NCI-H2107 (cell line): ENCODE data around the gene ADAMTS18.
"Not testable (repeated sequence)": the region's sequence is repeated elsewhere in the genome, so short reads cannot be mapped to it uniquely, and the experiment has no call there.

ENCODE experiments used
- DNase-seq: peaks from one replicate; lab custom pipeline; 2025; lab: John Stamatoyannopoulos, UW

Gene ADAMTS18

GRCh38 chr16:77285676-77286075 lies 149.2 kb downstream of the ADAMTS18 start:
- DNase-seq = no peak

GRCh38 chr16:77282345-77282744 lies 152.5 kb downstream of the ADAMTS18 start:
- no peak for DNase-seq

- DNase-seq = not testable (repeated sequence)
These were observed 155.5 kb downstream of the ADAMTS18 start for GRCh38 chr16:77279316-77279715.

- DNase-seq = no peak
These were observed 157.3 kb downstream of the ADAMTS18 start for GRCh38 chr16:77277571-77277970.

- DNase-seq = no peak
These were observed 157.7 kb downstream of the ADAMTS18 start for GRCh38 chr16:77277141-77277540.

- DNase-seq = no peak
These were observed 158.2 kb downstream of the ADAMTS18 start for GRCh38 chr16:77276661-77277060.

- not testable (repeated sequence) for DNase-seq
These were observed 159.5 kb downstream of the ADAMTS18 start for GRCh38 chr16:77275303-77275702.

- peak; percentile 49 for DNase-seq
These were observed 161.0 kb downstream of the ADAMTS18 start for GRCh38 chr16:77273815-77274214.

GRCh38 chr16:77271532-77272426 lies 163.1 kb downstream of the ADAMTS18 start:
- DNase-seq = no peak

- DNase-seq = not testable (repeated sequence)
These were observed 168.6 kb downstream of the ADAMTS18 start for GRCh38 chr16:77266185-77266584.

GRCh38 chr16:77262971-77263370 lies 171.9 kb downstream of the ADAMTS18 start:
- DNase-seq = no peak

- no peak for DNase-seq
These were observed 184.4 kb downstream of the ADAMTS18 start for GRCh38 chr16:77250400-77250799.

- DNase-seq = no peak
These were observed 188.7 kb downstream of the ADAMTS18 start for GRCh38 chr16:77246150-77246549.

- not testable (repeated sequence) for DNase-seq
These were observed 192.4 kb downstream of the ADAMTS18 start for GRCh38 chr16:77242471-77242870.

- DNase-seq = peak; percentile 30
These were observed 196.2 kb downstream of the ADAMTS18 start for GRCh38 chr16:77238593-77238992.

GRCh38 chr16:77236063-77236511 lies 198.7 kb downstream of the ADAMTS18 start:
- DNase-seq = peak; percentile 76

GRCh38 chr16:77234611-77235010 lies 200.2 kb downstream of the ADAMTS18 start:
- no peak for DNase-seq

GRCh38 chr16:77233799-77234519 lies 200.9 kb downstream of the ADAMTS18 start:
- no peak for DNase-seq
